HG03064 (cell line): ENCODE measurements around the gene CACNA2D3.

Source experiments
- ATAC-seq: cut with Tn5 transposase; IDR thresholded peaks from one replicate; pipeline ENCODE4 v1.9.1; 2021; ENCODE audit warnings: low read depth; ENCODE audit not compliant: unreplicated experiment

The CACNA2D3 gene

DNA sequence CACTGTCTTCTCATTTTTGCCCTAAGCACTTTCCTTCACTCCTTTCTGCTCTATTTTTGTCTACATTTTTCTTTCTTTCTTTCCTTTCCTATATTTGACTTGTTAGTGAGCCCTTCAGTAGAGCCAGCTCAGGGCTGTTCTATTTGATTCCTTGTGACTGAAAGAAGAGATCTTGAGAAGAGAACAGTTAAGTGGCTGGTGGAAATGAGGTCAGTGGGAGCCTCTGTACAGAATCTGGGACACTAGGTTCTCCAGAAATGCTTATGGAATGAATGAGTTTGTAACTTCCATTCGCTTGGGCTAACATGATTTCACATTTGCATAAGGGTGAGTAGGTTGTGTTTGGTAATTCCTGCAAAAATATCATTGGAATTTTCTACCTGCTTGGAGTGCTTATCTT is 45.6 kb downstream of the CACNA2D3 start:
- ATAC-seq, result no peak

DNA sequence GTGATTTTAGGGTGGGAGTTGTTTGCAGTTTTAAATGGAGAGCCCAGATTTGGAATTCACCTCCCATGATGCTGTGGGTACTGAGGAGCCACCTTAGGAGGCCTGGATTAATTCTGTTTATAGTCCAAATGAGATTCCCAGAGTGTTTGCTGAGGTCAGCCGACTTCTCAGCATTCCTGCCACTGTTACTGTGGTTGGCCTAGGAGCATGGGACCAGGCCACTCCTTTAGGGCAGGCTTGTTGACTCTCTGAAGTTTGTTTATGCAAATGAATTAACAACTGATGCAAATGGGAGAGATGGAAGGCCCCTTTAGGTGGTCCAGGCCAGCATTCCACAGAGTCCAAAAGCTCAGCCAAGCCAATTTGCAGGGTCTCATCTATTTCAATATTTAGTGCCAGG is 46.1 kb downstream of the CACNA2D3 start:
- no peak for ATAC-seq

DNA sequence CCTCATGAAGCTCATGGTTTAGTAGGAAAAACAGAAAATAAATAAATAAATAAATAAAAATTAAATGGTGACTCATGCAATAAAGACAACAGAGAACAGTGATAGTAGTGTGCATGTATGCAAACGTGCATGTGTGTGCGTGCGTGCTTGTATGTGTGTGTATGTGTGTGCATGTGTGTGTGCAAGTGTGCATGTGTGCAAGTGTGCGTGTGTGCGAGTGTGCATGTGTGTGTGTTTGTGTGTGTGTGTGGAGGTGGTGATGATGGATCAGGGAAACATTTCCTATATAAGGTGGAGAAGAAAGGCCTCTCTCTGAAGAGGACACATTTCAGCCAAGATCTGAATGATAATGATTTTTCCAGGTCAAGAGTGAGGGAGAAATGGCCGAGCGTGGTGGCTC is 47.2 kb downstream of the CACNA2D3 start:
- ATAC-seq, result no peak

DNA sequence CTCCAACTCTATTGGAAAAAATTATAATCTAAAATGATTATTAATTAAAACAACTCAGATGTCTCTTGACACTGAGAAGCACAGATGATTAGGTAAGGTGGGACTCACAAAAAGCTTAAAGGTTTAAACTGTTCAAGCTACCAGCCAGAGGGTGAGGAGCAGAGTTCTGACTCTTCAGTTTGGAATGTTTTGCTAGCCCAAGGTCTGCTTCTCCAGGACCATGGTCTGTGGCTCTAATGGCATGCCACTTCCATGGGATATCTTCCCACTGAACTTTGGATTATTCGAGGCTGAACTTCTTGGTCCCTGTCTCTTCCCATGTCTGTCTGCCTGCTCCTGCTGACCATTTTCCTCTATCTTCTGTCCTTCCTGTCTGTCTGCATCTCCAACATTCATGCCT is 49.2 kb downstream of the CACNA2D3 start:
- ATAC-seq, result no peak

DNA sequence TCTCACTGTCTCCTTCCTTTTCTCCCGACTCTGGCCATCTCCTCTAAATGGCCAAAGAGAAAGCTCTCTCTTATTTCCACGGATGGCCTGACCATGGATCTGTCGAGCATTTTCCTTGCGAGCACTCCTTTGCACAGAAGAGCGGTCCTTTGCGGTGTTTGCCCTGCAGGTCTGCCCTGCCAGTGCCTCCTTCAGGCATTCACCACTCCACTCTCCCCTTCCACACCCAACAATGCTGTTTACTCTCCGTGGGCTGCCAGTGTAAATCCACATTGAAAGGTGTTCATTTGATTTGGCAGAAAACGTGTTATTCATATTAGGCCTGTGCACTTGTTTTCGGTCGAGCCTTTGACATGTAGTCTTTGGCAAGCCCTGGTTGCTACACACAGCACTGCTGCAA is 49.6 kb downstream of the CACNA2D3 start:
- no peak for ATAC-seq

DNA sequence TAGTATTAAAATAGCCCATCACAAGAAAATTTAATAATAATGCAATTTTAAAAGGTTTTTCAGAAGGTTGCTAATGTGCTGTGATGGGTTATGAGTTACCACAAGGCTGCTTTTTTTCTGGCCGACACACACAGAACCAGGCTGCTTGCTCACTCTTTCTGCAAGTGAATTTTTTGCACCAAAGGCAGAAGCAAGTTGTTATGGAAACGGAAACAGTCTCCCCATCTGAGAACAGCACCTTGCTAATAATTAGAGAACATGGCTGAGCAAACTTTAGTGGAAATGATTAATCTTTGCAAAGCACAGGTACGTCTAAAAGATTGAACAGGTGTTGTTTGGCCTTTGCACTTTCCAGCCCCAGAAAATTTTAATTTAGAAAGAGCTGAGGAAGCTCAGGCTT is 51.0 kb downstream of the CACNA2D3 start:
- ATAC-seq, result no peak

DNA sequence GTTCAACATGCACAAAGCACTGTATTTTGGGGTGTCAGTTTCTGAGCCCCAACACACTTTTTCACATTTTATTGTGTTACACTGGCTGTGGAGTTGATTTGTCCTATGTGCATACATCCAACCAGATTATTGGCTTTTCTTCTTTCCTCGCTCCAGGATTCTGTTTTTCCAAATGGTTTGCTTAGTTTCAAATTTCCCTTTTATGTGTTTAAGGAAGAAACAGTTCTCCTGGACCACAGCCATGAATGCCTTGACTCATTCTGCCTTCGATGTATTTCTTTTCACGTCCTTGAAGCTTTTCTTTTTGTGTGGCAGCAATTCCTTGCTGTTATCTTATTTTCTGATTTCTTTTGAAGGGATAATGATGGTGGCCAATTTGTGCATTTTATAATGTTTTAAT is 53.8 kb downstream of the CACNA2D3 start:
- ATAC-seq, result no peak

DNA sequence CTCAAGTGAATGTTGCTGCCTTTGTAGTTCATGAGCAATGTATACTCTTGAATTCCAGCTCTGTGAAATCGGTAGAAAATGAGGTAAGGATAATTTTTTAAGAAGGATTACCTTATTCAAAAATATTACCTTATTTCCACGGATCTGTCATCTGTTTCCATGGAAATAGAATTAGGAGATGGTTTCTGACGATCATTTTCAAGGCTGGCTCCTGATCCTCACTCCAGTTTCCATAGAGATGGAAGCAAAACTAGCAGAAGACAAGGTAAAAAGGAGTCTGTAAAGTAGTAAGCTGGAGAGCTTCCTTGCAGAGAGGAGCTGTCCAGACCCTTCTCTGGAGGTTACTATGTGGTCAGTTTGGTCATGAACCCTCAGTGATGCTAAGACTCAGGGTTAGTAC is 55.5 kb downstream of the CACNA2D3 start:
- ATAC-seq, result no peak

DNA sequence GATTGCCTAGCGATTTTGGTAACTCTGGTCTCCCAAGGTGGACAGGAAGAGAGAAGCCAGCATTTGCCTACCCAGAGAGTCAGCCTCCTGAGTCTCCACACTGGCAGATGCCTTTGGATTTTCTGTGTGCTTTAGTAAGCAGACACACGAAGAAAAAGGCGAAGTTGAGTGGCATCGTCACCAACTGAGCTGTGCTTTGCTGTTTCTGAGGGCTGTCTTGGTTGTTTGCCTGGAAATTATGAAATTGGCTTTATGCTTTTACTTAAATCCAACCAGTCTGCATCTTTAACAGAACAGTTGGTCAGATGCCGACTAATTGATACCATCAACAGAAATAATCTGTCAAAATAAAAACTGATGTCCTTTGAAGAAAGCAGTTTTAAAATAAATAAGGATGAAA is 56.0 kb downstream of the CACNA2D3 start:
- no peak for ATAC-seq

DNA sequence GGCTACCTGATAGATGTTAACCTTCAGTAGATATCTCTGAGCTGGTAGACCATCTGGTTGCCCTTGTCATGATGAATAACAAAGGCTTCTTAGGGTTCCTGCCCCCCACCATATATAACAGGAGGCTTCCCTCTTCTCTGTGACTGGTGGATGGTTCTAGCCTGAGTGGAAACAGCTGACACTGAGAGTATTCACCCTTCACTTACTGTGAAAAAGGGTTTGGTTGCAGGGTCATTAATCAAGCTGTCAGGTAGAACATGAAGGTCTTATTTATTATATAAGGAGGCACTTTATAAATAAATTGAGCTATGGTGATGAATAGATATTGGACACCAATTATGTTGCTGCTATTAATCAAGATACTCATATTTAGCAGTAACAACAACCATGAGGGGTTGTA is 58.6 kb downstream of the CACNA2D3 start:
- ATAC-seq, result no peak

DNA sequence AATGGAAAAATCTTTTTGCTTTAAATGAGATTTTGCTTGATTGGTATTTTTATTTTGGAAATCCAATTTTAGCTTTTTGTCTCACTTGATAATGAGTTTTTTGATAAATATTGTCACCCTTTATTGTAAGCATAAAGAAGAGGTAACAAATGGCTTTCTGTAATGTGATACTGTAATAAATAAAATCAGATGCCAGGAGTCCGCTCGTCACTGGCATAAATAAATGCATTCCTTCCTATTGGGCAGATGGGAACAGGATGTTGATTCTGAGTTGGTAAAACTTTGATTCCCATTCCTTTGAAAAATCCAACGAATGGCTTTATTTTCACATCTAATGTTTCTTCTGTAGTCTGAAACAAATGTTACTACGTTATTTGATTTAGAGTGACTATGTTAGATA is 59.9 kb downstream of the CACNA2D3 start:
- no peak for ATAC-seq

DNA sequence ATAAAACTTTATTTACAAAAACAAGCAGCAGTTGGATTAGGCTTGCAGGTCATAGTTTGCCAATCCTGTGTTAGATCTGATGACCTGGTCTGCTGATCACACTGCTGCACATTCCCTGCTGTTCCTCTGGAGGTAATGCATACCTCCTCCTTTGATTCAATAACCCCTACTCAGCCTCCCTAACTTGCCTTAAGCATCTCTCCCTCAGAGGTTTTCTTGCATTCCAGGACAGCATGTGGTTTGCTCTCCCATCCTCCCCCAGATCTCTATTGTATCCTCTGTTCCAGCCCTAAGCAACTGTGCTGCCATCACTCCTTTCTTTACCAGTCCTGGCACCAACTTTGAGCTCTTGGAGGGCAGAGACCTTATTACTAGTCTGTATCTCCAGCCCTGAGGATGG is 63.4 kb downstream of the CACNA2D3 start:
- ATAC-seq, result no peak

DNA sequence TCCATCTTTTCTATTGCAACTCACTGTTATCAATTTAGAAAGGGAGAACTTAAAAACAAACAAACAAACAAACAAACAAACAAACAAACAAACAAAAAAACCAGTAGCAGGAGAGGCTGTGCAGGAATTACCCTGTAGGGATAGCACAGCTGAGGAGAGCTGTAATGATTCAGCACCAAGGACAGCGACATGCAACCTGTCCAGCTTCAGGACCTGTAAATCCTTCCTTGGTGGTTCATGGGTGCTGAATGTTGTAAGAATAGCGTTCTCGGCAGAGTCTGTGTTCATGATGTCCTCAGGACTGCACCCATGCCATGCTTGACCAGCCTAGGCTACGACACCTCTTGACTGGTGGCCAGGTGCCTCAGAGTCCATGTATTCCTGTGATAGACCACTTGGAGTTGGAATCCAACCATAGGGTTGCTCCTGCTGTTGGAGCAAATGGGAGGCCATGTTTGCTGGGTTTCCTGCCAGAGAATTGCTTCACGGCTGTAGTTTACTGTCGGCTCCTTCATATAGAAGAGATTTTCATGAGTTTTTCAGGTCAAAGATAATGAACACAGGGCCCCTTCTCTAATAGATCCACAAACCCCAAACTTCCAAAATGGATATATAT is 65.9 kb downstream of the CACNA2D3 start:
- ATAC-seq, result no peak

DNA sequence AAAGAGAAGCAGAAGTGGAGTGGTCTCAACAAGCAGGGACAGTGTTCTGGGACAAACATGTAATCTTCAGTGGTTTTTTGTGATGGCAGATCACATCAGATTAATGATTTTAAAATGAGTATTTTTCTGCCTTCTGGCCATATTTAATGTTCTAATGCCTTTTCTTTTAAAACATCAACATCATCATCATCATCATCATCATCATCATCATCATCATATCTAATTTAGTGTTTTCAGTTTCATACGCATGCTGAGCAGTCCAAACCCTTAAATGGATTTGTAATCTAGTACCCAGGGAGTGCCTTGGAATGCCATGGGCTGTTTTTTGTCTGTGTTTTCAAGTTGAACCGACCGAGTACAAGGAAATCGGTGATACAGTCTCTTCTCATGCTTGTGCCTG is 68.9 kb downstream of the CACNA2D3 start:
- no peak for ATAC-seq

DNA sequence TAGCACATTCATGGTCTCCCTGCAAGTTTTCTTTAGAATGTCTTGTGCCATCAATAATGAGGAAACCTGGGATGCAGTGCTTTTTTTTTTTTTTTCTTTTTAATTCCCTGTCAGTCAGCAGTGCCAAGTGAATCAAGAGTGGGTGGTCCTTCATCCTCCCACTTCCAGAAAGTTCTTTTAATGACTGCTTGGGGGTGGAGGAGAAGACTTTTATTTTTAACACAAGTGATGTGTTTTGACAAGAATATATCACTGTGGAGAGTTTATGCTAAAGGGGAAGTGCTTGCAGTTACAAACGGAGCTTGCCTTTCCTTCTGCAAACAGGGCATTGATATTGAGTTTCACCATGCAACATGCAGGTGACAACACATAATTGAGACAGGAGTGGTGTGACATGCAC is 69.7 kb downstream of the CACNA2D3 start:
- no peak for ATAC-seq

DNA sequence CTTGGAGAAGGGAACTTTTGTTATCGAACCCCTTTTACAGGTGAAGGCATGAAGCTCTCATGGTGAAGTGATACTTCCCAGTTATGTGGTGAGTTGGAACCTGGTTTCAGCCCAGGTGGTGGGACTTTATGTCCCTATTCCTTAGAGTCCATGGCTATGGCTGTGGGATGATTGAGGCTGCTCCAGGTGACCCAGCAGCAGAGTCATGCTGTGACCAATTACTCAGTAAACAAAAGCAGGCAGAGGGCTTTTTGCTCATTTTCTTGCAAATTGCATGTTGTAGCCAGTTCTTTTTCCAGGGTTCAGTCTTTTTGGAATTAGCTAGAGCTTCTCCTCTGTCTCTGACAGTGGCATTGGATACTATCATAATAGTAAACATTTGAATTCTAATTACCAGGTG is 70.7 kb downstream of the CACNA2D3 start:
- ATAC-seq, result no peak

DNA sequence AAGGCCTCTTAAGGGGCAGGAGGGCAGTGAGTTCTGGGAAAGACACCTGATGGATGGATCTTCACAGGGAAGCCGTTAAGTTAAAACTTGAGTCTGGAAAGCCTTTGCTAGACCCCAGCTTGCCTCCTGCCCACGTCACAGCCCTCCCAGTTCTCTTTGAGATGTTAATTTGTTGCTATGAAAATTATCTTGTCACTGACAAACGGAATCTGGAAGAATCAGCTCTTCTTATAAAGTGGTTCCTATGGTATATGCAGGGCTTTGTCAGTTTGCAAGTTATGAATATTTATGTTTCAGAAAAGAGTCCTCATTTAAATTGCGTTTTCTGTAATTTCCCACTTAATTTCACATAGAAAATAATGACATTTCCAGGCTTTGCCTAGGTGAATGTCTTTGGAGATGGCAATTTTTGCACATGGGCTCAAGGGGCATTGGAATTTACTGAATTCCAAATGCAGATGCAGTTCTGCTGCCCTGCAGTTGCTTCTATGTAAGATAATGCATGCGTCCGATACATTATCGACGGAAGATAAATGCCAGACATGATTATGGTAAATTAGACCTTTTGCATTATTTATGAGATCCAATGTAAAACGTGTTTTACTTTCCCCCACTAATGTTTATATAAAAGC is 74.1 kb downstream of the CACNA2D3 start:
- ATAC-seq, result no peak

DNA sequence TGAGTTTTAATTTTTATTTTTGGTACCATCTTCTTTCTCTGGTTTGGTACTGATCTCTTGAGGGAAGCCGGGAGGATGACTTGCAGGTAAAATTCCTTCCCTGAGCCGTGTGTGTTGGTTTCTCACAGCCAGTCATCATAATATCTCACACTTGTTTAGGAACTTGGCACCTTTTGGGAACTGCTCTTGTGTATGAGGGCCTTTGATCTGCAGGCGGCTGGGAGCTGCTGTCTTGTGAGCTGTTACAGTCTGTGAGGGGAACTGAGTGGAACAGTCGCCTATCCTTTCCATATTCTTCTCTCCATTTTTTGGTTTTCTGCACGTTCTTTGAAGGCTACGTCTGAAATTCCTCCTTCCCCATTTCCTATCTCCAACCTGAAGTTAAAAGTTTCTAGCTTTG is 75.2 kb downstream of the CACNA2D3 start:
- ATAC-seq, result no peak

DNA sequence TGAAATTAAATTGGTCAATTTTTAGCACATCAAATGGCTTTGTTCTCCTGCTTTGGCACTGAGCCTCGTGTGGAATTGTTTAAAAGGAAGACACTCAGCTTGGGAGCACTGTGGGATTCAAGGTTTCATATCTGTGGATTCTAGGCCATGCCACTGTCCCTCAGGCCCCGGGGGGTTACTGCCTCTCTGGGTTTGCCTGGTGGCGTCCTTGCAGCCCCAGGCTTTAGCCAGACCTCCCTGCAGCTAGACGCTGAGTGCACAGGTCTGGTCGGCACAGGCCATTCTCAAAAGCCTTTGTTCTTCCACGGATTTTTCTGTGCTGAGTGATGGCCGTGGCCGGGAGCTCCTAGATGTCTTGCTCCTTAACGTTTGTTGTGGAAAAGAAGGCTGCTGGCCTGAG is 76.2 kb downstream of the CACNA2D3 start:
- ATAC-seq, result no peak

DNA sequence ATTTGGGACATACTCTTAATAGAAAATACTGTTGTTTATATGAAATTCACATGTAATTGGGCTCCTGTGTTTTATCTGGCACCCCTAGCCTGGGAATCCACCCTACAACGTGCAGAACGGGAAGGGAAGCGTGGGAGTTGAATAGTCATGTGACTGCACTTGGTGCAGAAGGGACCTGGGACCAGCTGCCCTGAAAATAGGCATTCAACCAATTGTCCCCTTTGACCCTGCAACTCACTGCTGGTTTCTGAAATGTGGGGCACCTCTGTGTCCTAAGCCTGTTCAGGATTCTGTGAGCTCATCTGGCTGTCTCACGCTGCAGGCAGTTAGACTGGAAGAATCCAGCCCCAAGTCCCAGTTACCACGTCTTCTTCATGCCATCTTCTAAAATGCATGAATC is 79.7 kb downstream of the CACNA2D3 start:
- ATAC-seq, result no peak

DNA sequence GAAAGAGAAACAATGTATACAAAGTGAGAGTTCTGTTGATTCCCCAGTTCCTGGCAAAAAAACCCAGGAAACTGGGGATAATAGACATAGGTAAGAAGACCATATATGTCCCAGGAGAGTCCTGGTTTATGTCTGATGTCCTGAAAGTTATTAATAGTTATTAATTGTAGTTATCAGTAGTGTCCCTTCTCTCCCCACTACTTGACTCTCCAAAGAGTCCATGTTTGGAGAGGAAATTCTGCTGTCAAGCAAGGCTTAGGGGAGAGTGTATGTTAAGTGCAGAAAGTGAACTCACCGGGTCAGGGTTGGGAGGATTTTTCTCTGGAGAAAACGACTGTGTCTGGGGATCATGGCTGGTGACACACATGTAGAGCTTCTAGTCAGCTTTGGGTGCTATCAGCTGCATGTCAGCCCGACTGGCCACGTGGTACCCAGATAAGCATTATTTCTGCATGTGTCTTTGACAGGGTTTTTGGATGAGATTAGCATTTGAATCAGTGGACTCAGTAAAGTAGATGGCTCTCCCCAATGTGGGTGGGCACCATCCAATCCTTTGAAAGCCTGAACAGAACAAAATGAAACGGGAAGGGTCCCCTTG is 80.4 kb downstream of the CACNA2D3 start:
- no peak for ATAC-seq

DNA sequence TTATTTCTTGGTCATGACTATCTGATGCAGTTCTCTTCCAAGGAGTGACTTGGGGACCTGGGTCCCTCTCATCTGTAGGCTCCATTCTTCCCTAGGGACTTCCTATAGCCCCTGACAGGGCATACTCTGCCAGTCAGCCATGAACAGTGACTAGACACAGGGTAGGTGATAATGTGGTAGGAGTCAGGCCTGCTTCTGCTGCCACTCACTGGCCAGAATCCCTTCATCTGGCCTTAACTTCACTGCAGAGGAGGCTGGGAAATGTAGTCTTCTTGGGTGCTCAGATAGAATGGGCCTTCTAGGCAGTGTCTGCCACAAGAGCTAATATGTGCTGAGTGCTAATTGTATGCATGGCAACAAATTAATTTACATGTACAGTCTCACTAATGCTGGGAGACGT is 84.5 kb downstream of the CACNA2D3 start:
- no peak for ATAC-seq
